Keratinocyte (primary cell): ENCODE data around the gene CACNA2D1. TPM values are rescaled to one million over a fixed set of nuclear protein-coding genes. Genes with fewer than 3 reads are reported as not detected.

ENCODE experiments used
- DNase-seq: peaks from one replicate; pipeline ENCODE4 v3.0.0-alpha.2; 2011; ENCODE audit warnings: low read depth, missing footprints, low spot score
- FAIRE-seq: peaks from 2 replicates; lab custom pipeline; 2011; peaks lifted over from hg19 to GRCh38; lab: Jason Lieb, UNC
- H2AFZ ChIP-seq: 2 replicates; pipeline ENCODE4 v1.6.0; 2012; ENCODE audit warnings: low read length, control low read depth, inconsistent platforms; ENCODE audit not compliant: control insufficient read depth
- H3K27ac ChIP-seq: 2 replicates; pipeline ENCODE4 v1.5.1; 2011; ENCODE audit warnings: low read length; ENCODE audit not compliant: control insufficient read depth, insufficient read depth
- H3K27me3 ChIP-seq: 3 replicates; pipeline ENCODE4 v1.6.0; 2011; ENCODE audit warnings: low read length; ENCODE audit not compliant: control insufficient read depth, insufficient read depth; ENCODE audit errors: extremely low read depth
- H3K36me3 ChIP-seq, 2 experiments: 2 replicates in 1 of 2; 3 replicates in 1 of 2; pipeline ENCODE4 v1.5.1; 2011; ENCODE audit warnings: low read length in 2 of 2, mild to moderate bottlenecking in 1 of 2; ENCODE audit not compliant: control insufficient read depth in 2 of 2, insufficient read depth in 2 of 2; ENCODE audit errors: extremely low read depth in 1 of 2
- H3K4me1 ChIP-seq: 3 replicates; pipeline ENCODE4 v1.5.1; 2011; ENCODE audit warnings: low read length; ENCODE audit not compliant: control insufficient read depth, insufficient read depth; ENCODE audit errors: extremely low read depth
- H3K4me2 ChIP-seq: 3 replicates; pipeline ENCODE4 v1.6.0; 2011; ENCODE audit warnings: low read depth, low read length; ENCODE audit not compliant: control insufficient read depth, insufficient read depth; ENCODE audit errors: extremely low read depth
- H3K4me3 ChIP-seq, 3 experiments: fragments of 200-600 bp in 1 of 3; sonication (generic) in 1 of 3; 2 replicates in 2 of 3; 3 replicates in 1 of 3; pipeline ENCODE4 v1.5.1; 2011 to 2016; ENCODE audit warnings: low read length in 3 of 3, mild to moderate bottlenecking in 3 of 3, control low read depth in 2 of 3, inconsistent platforms in 1 of 3, low read depth in 1 of 3, mixed read lengths in 1 of 3, mixed run types in 1 of 3, moderate library complexity in 1 of 3; ENCODE audit not compliant: control insufficient read depth in 2 of 3, insufficient read depth in 2 of 3; ENCODE audit errors: extremely low read depth in 1 of 3
- H3K79me2 ChIP-seq: 2 replicates; pipeline ENCODE4 v1.6.0; 2012; ENCODE audit warnings: low read length; ENCODE audit not compliant: control insufficient read depth, insufficient read depth
- H3K9ac ChIP-seq: 3 replicates; pipeline ENCODE4 v1.6.0; 2011; ENCODE audit warnings: low read length; ENCODE audit not compliant: control insufficient read depth, insufficient read depth; ENCODE audit errors: extremely low read depth
- H3K9me1 ChIP-seq: 3 replicates; pipeline ENCODE4 v1.6.0; 2011; ENCODE audit warnings: low read length; ENCODE audit not compliant: control insufficient read depth, insufficient read depth; ENCODE audit errors: extremely low read depth
- H3K9me3 ChIP-seq: 2 replicates; pipeline ENCODE4 v1.5.1; 2012; ENCODE audit warnings: low read depth, low read length; ENCODE audit not compliant: control insufficient read depth
- H4K20me1 ChIP-seq: 3 replicates; pipeline ENCODE4 v1.6.0; 2011; ENCODE audit warnings: low read length; ENCODE audit not compliant: control insufficient read depth, insufficient read depth; ENCODE audit errors: extremely low read depth
- CTCF ChIP-seq, 3 experiments: IDR thresholded peaks in 1 of 3; conservative IDR thresholded peaks in 1 of 3; optimal IDR thresholded peaks in 1 of 3; 2 replicates in 2 of 3; 3 replicates in 1 of 3; pipeline versions ENCODE3 to v1.5.1; 2011; ENCODE audit warnings: low read length in 3 of 3, mild to moderate bottlenecking in 3 of 3, moderate library complexity in 2 of 3, control low read depth in 1 of 3, inconsistent platforms in 1 of 3; ENCODE audit not compliant: insufficient read depth in 2 of 3; ENCODE audit errors: extremely low read depth in 1 of 3
- EZH2 ChIP-seq: IDR thresholded peaks from one replicate; pipeline ENCODE4 v1.6.1; 2012; ENCODE audit warnings: inconsistent platforms, mild to moderate bottlenecking, low read length, moderate library complexity
- dilution Hi-C: fragments of 300-500 bp; cut with MboI; formaldehyde crosslinking; loops from one replicate; pipeline ENCODE4 v1.7.0; 2020; ENCODE audit warnings: low sequenced_read_pairs; ENCODE audit not compliant: extremely low pct_ligation_motif_present
- polyA plus RNA-seq, 5 experiments: library from polyadenylated mRNA; depleted of rRNA in 3 of 5; stranded (reverse) in 3 of 5; stranded (forward) in 1 of 5; unstranded in 1 of 5; fragments of >200 nt; gene quantifications; 1 replicate in 1 of 5; 2 replicates in 3 of 5; 3 replicates in 1 of 5; pipeline versions ENCODE4 v1.2.1 to v1.2.3, GENCODE V29; 2011 to 2012; ENCODE audit warnings: missing spikeins in 2 of 5, low read depth in 1 of 5, low replicate concordance in 1 of 5

The CACNA2D1 gene
- polyA plus RNA-seq, 1 donor (not counting 4 experiments of a cell fraction or from before 2014, with no cell fraction given): 1.8 TPM

GRCh38 chr7:82249979-82250378 lies 193.6 kb downstream of the CACNA2D1 start:
- FAIRE-seq (no peak), DNase-seq (no peak)

GRCh38 chr7:82247814-82248433 lies 195.7 kb downstream of the CACNA2D1 start:
- Histone ChIP-seq H3K79me2 (no peaks in the 10 kb centered on the region), H3K4me3 (no peak overlapping the region), H3K4me1 (no peaks in the 10 kb centered on the region), H3K9me1 (no peaks in the 10 kb centered on the region), H3K36me3 (no peaks in the 10 kb centered on the region), H2AFZ (no peak overlapping the region), H4K20me1 (no peaks in the 10 kb centered on the region), H3K27ac (no peak overlapping the region), H3K9me3 (no peaks in the 10 kb centered on the region), H3K27me3 (no peaks in the 10 kb centered on the region), H3K4me2 (no peak overlapping the region), H3K9ac (no peak overlapping the region)
- FAIRE-seq (no peak), DNase-seq (no peak)
- TF ChIP-seq EZH2: no peak
- peak; percentile 45 to 72 (median 47) for TF ChIP-seq CTCF (optimal IDR thresholded peaks at IDR 0.05 in 1 of 3, IDR thresholded peaks at IDR 0.05 in 1 of 3, conservative IDR thresholded peaks at IDR 0.05 in 1 of 3; ENCODE audit: extremely low read depth in 1 of 3, insufficient read depth in 2 of 3, low read length in 3 of 3)
- dilution Hi-C loops: no loop called here

More at GRCh38 chr7:82249979-82250378, 193.6 kb downstream of the CACNA2D1 start:
- Histone ChIP-seq H4K20me1 (no peaks in the 10 kb centered on the region), H3K79me2 (no peaks in the 10 kb centered on the region), H3K4me2 (no peak overlapping the region), H3K27ac (no peak overlapping the region), H3K27me3 (no peaks in the 10 kb centered on the region), H2AFZ (no peak overlapping the region), H3K9me1 (no peaks in the 10 kb centered on the region), H3K4me1 (no peaks in the 10 kb centered on the region), H3K36me3 (no peaks in the 10 kb centered on the region), H3K9ac (no peak overlapping the region), H3K9me3 (no peaks in the 10 kb centered on the region), H3K4me3 (no peak overlapping the region)
- no peak for TF ChIP-seq EZH2
- no peak for TF ChIP-seq CTCF (optimal IDR thresholded peaks at IDR 0.05 in 1 of 3, IDR thresholded peaks at IDR 0.05 in 1 of 3, conservative IDR thresholded peaks at IDR 0.05 in 1 of 3; ENCODE audit: extremely low read depth in 1 of 3, insufficient read depth in 2 of 3, low read length in 3 of 3)
- dilution Hi-C loops: no loop called here
